HFF-Myc (cell line): ENCODE measurements around the gene TOM1L2.

Experiments
- DNase-seq: peaks from one replicate; pipeline ENCODE4 v3.0.0-alpha.2; 2011; ENCODE audit warnings: low read depth; ENCODE audit errors: extremely low read depth
- H3K4me3 ChIP-seq: replicated peaks from 2 replicates; pipeline ENCODE4 v1.5.1; 2011; ENCODE audit warnings: low read depth, mild to moderate bottlenecking, control low read depth, low read length
- TF ChIP-seq, protein P1 (sequence below): IDR thresholded peaks from 2 replicates; pipeline ENCODE4 v1.5.1; 2012; ENCODE audit warnings: mild to moderate bottlenecking, low read depth, low read length, control low read depth; ENCODE audit errors: missing control alignments

Gene TOM1L2

DNA sequence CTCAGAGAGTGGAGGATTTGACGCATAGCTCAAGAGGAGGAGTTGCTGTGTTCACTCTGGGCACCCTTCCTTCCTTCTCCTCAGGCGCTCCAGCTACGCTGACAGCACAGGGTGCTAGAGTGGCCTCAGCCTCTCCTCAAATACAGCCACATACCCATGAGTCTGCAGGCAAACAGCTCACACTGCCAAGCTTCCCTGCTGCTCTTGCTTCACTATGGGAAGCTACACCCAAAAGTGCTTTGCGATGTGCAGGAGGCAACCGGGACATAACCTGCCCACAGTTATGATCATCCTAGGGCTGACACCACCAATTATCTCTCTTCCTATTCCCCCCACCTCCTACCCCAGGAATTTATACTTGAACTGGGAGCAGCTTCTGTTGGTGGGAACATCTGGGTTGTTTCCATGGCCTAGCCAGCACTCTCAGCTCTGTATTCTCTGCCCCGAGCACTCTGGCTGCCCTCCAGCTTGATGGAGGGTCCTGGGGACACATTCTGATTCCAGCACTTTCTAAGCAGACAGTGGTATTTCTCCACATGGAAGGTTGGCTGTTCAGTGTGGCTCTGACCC, 95.2 kb downstream of the TOM1L2 start:
- no peak overlapping the region for H3K4me3 ChIP-seq
- no peak for DNase-seq
- TF ChIP-seq, protein P1, sequence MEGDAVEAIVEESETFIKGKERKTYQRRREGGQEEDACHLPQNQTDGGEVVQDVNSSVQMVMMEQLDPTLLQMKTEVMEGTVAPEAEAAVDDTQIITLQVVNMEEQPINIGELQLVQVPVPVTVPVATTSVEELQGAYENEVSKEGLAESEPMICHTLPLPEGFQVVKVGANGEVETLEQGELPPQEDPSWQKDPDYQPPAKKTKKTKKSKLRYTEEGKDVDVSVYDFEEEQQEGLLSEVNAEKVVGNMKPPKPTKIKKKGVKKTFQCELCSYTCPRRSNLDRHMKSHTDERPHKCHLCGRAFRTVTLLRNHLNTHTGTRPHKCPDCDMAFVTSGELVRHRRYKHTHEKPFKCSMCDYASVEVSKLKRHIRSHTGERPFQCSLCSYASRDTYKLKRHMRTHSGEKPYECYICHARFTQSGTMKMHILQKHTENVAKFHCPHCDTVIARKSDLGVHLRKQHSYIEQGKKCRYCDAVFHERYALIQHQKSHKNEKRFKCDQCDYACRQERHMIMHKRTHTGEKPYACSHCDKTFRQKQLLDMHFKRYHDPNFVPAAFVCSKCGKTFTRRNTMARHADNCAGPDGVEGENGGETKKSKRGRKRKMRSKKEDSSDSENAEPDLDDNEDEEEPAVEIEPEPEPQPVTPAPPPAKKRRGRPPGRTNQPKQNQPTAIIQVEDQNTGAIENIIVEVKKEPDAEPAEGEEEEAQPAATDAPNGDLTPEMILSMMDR: no peak

DNA sequence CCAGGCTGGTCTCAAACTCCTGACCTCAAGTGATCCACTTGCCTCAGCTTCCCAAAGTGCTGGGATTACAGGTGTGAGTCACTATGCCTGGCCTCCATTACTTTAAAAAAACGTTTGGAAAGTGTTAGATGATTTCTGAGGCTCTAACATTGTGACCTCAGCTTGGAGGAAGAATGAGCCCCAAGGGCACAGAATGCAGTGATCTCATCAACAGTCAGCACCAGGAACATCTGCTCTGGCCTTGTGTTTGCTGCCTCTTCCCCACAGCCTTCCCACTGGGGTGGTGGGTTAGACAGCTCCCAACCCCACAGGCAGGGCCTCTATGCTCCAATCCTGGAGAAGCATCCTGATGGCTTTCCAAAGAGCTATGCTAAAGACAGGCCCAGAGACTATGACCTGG, 97.7 kb downstream of the TOM1L2 start:
- DNase-seq: peak; percentile 71

DNA sequence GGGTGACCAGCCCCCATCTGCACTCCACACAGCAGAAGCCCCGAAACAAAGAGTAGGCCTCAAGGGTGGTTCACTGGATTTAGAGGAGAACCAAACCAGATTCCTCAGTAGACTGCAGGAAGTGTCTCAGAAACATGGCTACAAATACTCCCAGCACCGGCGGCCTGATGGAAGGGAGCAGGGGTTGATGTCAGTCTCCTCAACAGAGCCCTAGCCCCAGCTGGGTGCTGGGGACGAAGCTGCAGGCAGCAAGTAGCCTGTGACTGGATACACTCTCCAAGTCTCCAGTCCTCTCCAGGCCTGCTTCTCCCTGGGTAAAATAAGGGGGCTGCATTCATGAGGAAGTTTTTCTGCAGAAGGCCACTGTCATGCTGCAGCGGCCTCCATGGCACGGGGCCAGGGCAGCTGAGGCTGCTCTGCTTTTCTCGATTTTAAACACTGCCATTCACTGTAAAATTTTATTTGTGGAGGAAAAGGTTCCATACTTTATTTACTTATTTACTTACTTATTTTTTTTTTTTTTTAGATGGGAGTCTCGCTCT, 98.7 kb downstream of the TOM1L2 start:
- TF ChIP-seq, protein P1: no peak
- no peak overlapping the region for H3K4me3 ChIP-seq
- no peak for DNase-seq

More for the DNA sequence above, 97.7 kb downstream of the TOM1L2 start:
- TF ChIP-seq, protein P1: no peak
- H3K4me3 ChIP-seq: no peak overlapping the region

DNA sequence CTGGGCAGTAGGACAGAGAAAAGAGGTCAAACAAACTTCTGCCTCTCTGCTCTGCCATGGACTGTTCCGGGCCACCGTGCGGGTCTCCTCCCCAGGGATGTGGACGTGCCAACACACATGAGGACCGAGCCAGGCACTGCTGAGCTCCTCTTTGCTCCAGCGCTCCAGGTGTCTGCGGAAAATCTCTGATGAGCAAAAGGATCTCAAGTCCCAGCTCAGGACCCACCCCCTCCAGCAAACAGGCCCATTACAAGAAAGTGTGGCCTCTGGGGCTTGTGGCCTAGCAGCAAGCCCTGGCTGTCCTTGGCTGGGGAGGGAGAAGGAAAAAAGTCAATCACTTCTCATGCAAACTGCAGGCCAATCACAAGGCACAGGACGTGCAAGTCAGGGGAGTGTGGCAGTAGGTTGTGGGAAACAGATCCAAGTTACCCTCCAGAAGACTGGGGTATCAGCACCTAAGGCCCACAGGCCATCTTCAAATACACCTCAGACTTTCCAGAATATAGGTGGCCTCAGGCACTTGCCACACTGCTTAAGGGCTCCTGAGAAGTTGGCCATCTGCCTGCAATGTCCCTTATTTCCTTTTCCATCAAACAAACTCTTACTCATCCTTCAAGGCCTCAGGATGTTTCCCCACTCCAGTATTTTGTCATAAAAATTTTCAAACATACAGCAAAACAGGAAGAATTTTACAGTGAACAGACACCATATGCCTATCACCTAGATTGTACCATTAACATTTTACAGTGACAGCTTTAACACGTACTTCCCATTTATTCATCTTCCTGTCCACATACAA, 99.5 kb downstream of the TOM1L2 start:
- TF ChIP-seq, protein P1: no peak
- no peak overlapping the region for H3K4me3 ChIP-seq
- DNase-seq: no peak

DNA sequence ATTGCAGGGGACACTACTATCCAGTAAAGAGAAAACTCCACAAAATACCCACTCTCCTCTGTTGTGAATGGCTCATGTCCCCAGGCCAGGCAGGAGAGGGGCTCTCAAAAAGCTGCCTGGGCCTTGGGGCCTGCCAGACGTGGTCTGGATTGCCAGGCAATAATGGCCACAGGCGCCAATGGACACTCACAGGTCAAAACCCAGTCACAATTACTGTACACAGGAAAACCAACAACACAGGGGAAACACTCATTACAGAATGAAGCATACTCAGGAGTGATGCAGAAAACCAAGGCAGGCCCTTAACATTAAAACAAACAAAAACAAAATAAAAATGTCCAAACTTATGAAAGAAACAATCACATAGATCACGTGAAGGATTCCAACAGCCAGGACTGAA, 100.3 kb downstream of the TOM1L2 start:
- DNase-seq: no peak
- H3K4me3 ChIP-seq: no peak overlapping the region
- TF ChIP-seq, protein P1: no peak

DNA sequence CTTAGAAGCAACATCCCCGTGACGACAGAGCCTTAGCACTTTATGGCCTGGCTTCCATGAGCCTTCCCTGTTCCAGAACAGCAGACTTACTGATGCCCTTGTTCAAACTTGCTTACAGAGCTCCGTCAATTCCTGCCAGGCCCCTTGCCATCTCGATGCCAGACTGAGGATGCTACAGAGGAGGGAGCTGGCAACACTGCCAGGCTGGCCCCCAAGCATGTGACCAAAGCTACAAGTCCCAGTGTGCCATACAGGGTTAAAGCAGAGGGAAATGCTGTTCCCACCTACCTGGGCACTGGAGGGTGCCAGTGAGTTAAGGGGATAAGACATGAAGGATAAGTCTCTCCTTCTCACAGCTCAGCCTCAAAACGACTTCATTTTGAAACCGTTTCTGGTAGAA, 102.0 kb downstream of the TOM1L2 start:
- TF ChIP-seq, protein P1: no peak
- no peak for DNase-seq
- H3K4me3 ChIP-seq: no peak overlapping the region
